ENCODE data around the gene PRMT3.

DNA sequence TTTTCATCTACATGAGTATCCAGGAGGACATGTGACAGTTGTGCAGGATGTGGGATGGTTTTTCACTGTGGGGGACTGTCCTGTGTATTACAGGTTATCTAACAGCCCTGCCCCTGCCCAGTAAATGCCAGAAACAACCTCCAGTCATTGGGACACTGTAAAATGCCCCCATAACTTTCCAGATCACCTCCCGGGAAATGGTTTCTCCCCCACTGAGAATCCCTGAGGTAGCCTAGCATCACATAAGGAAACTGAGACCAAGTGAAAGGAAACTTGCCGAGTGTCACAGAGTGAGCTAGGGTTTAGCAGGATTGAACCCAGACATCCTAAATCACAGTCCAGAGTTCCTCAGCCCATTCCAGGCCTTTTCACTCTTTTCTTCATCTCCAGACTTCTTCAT, 163.6 kb downstream of the PRMT3 start:
- TF ChIP-seq, protein P1, sequence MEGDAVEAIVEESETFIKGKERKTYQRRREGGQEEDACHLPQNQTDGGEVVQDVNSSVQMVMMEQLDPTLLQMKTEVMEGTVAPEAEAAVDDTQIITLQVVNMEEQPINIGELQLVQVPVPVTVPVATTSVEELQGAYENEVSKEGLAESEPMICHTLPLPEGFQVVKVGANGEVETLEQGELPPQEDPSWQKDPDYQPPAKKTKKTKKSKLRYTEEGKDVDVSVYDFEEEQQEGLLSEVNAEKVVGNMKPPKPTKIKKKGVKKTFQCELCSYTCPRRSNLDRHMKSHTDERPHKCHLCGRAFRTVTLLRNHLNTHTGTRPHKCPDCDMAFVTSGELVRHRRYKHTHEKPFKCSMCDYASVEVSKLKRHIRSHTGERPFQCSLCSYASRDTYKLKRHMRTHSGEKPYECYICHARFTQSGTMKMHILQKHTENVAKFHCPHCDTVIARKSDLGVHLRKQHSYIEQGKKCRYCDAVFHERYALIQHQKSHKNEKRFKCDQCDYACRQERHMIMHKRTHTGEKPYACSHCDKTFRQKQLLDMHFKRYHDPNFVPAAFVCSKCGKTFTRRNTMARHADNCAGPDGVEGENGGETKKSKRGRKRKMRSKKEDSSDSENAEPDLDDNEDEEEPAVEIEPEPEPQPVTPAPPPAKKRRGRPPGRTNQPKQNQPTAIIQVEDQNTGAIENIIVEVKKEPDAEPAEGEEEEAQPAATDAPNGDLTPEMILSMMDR (IDR thresholded peaks at IDR 0.05) = no peak
- TF ChIP-seq POLR2A (IDR thresholded peaks at IDR 0.05) = no peak
